HG03097 (cell line): ENCODE measurements around the gene GFRA1.
"Not testable (repeated sequence)": the region's sequence is repeated elsewhere in the genome, so short reads cannot be mapped to it uniquely, and the experiment has no call there.

Experiments used
- ATAC-seq: cut with Tn5 transposase; IDR thresholded peaks from one replicate; pipeline ENCODE4 v1.9.1; 2021; ENCODE audit not compliant: unreplicated experiment, low FRiP score

GFRA1 gene

DNA sequence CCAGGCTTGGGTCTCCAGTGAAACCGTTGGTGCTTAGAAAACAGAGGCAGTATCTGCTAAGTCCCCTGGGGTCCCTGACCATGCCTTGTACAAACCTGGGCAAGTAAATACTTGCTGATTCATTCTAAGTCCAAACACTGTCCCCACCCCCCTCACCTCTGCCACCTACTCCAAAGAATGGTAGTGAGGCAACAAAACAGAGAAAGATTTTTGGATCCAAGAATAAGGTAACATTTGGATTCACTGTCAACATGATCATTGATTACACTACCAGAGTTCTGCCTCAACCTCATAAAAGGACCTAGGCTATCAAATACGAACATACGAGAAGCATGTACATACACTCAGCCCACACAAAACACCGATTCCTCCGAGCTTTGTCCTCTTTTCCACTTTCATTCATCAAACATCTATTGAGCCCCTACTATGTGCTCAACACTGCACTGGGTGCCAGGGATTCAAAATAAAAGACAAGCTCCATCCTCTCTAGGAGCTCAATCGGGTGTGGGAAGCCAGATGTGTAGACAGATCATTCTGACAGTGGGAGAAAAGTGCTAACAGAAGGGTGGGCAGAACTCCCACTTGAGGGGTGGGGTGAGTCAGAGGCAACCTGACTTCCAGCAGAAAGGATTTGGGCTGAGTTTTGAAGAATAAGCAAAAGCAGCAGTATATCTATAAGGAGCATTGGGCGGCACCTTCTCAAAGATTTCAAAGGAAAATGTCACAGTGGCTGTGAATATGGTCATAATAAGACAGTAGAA is 71.2 kb downstream of the GFRA1 start:
- ATAC-seq: no peak

DNA sequence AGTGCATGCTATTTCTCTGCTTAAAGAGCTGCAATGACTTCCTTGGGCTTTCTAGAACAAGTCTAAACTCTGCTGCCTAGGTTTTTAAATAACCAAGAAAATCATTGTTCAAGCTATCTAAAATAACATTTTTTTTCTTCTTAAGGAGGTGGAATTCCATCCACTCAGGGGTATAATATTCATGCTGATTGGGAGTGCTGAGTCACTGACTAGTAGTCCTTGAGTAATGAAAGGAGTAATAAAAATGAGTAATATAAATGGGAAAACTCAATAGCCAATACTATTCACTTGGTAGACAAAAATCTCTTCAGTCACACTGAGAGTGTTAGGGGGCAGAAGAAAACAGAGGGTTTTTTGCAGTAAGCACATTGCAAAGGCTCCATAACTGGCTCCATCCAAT is 72.0 kb downstream of the GFRA1 start:
- no peak for ATAC-seq

DNA sequence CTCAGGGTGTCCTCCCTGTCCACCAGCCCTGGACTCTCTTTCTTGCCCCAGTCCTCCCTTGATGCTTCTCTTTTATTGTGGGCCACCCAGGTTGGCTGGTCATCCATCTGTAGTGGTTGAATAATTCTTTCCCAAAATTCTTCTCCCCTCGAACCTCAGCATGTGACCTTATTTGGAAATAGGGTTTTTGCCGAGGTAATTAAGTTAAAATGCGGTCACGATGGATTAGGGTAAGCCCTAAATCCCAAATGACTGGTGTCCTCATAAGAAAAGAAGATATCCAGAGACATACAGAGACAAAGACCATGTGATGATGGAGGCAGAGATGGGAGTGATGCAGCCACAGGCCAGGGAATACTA is 74.3 kb downstream of the GFRA1 start:
- ATAC-seq: no peak

DNA sequence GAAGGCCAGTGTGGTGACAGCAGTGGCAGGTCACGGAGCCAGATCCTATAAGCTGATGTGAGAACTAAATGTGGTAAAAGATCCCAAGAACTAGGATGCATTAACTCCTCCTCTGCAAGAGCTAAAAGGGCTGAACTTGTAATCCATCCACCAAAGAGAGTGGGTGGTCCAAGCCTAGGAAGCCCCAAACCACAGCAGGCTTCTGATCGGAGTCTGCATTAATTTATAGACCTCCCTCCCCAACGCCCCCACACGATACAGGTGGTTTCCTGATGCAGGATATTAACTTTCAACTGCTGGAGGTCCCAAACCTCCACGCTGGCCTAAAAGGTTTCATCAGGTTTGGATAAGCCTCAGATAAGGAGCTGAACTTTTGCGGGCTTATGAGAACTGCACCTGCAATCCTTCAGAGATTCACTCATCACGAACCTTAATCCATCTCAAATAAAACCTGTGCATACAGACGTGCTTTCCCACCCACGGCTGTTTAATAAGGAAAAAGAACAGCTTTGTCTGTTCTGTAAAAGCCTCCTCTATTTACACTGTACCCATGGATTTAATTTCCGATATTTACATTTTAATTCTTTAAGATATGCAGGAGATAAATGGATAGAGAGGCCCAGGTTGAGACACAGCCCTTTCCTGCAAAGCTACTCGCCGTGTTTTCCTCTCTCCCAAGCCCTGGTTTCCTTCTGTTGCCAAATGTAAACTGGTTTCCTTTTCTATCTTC is 74.9 kb downstream of the GFRA1 start:
- no peak for ATAC-seq

DNA sequence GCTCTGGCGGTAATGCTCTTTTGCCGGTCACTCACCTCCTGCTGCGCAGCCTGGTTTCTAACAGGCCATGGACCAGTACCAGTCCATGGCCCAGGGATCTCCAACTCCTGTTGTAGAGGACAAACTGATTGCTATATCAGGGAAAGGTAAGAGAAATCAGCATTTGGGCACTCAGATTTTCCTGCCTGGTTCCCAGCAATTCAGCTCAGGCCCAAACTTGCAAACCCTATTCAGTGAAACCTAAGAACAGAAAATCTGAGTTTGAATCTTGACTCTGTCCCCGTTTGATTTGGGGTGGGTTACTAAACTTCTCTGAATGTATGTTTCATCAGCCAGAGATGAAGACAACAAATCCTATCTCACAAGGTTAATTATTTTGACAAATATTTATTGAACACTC is 77.4 kb downstream of the GFRA1 start:
- no peak for ATAC-seq

DNA sequence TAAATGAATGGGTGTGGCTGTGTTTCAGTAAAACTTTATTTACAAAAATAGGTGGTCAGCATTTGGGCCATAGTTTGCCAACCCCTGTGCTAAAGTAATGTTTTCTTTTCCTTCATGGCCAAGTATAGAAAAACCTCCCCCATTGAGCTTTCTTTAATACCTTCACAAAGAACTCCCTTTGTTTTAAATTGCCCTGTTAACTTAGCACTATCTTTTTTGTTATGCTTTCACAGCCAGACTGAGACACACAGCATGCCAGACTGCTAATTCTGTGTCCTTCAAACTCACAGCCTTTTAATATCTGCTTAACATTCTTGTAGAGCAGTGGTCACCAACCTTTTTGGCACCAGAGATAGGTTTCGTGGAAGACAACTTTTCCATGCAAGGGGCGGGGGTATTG is 78.0 kb downstream of the GFRA1 start:
- no peak for ATAC-seq

DNA sequence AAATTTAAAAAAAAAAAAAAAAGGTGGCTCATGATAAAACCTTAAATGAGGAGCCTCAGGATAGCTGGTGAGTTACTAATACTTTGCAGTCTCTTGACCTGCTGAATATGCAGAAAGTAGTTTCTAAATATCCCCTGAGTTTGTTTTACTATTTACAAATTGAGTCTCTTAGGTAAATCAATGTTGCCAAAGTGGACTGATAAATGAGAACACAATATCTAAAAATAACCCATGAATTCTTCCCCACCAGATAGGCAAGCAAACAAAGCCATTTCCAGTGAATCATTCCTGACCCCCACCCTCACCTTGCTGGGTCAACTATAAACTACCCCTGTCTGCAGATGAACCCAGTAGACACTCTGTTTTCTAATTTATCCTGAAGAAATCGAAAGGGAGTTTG is 78.9 kb downstream of the GFRA1 start:
- ATAC-seq: no peak

DNA sequence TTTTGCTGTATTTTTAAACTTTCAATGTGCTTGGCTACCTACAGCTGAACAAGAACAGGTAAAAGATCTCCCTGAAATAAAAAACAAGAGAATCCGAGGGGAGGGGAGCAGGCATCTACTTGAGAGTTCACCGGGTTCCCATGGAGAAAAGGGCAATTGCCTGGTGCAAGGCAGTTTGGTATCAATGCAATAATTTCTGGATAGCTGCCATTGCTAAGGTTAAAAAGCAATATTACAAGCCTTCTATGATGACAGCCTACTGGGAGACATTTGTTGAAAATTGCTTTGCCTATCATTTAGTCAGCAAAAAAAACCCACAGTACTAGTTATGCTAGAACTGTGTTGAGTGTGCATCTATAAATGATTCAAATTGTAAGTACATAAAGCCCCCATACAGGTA is 82.1 kb downstream of the GFRA1 start:
- ATAC-seq: no peak

DNA sequence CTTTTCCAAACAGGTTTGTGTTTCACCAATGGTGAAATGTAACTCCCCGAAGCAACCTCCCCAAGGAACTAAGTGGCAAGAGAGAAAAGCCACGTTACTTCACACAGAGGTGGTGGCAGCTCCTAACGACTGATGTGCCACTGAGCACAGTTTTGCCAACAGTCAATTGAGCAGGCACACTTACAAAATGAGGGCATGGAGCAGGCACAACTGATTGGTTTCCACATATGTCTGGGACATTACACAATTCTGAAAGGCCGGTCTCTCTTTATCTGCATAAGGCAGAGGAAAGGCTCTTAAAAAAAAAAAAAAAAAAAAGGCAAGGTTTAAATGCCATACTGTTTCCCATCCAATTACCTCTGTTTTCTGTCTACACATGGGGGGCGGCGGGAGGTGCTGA is 86.7 kb downstream of the GFRA1 start:
- no peak for ATAC-seq

DNA sequence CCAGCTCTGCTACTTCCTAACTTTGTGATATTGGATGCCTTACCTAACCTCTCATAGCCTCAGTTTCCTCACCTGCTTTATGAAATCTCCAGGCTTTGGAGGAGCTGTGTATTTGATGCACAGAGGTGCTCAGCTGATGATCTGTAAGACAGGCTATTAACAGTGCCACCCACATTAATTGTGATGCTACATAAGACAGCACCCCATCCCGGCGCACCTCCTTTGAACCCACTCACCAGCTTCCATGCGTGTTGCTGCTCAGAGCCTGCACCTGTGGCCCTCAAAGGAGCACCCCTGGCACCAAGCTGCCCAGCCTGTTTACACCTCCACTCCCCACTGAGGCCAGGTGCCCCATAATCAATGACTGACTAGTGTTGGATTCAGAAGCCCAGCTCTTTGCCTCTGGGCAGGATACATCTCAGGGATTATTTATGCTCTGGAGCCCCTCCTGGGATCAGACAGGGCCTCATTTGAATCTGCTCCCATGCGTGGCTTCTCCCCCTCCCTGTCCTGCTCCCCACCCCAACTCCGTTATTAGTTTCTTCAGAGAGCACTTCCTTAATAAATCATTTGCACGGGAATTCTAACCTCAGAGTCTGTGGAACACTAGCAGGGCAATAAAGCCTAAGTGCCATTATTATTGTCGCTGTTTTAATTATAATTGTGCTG is 87.7 kb downstream of the GFRA1 start:
- ATAC-seq: no peak

DNA sequence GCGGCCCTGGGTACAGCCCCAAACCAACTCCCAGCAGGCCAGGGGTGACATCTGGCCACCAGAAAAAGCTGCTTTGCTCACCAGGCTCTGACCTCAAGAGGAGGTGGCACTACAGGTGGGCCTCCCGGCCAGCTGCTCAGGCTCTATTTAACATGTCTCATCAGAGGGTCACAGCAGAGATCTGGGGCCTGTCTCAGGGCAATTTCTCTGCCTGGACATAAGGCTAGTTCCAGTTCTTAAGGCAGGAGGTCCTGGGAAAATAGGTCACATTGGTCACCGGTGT is 88.6 kb downstream of the GFRA1 start:
- ATAC-seq: no peak

DNA sequence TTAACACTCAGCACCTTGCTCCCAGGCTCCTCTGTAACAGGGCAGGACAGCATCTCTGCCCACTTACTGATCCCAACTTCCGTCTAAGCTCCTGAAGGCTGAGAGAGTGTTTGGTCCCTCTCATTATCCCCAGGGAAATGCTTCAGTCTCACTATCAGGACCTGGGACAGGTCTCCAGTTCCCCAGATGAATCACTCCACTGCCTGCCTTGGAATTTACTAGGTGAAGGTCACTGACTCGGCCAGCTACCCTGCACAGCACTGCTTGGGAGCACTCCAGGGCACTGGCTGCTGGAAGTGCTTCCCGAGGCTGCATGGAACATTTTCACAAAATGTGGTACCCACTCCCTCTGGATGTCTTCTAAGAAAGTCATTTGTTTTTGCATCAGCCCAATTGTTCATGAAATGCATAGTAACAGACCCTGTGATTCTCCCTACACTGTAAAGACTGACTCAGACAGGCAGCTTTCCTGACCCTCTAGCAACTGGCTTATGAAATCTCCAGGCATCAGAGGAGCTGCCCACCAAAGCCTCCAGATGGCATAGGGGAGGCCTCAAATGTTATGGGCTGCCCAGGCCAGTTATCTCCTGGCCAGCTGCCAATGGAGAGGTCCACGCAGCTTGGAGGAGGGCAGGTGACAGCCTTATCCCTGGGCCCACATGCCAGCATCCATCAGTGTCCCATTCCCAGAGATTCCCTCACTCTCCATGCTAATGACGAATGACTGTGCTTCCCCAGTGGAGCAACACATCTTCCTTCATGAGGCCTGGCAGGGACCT is 89.1 kb downstream of the GFRA1 start:
- no peak for ATAC-seq

DNA sequence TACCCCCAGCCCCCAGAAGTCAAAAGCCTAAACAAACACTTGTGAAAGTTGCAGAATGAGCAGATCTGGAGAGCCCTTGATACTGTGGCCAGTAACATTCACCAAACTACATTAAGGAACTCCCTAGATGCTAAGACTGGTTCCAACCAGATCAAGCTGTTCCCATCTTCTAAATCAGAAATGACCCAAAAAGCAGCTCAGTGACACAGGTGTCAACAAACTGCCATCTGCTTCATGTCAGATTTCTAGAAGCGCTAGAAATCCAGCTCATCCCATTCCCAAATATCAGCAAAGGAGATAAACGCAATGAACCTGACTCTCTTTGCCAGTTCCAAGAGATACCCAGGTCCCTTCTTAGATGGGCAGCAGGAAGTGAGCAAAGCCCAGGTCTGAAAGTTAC is 90.6 kb downstream of the GFRA1 start:
- no peak for ATAC-seq

DNA sequence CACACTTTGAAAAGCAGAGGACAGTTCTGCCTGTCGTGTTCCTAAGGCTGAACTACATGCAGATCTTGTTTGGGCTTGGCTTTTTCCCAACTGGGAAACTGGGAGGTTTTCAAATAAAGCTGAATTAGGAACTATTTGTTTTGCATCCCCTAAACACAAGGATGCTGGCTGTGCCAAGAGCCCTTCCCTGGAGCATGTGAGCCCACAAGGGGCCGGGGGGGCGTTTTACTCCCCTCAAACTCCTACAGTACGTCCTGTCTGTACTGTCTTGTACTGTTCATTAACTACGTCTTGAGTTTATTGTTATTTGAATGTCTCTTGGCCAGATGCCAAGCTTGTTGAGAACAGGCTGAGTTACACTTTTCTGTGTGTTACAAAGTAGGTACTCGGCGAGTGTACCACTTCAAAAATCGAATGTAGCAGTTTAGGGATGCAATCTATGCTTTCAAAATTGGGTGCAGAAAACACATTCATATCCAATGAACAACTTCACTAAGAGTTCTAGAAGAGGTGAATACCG is 94.9 kb downstream of the GFRA1 start:
- ATAC-seq: no peak

DNA sequence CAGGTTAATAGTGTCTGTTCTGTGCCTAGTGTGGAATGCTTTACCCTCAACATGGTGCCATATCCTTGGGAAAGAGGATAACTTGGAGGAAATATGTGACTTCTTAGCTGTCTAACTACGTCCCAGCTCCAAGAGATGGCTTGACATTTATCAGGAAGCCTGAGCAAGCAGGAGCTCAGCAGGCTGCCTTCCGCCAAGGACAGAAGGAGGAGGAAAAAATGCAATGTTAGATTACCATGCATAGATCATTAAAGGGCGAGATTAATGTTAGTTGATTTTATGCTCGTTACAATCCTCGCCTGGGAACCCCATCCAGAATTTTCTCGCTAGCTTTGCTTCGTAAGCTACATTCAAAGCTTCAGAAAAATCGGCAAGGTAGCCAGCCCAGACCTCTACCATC is 97.8 kb downstream of the GFRA1 start:
- ATAC-seq: no peak

DNA sequence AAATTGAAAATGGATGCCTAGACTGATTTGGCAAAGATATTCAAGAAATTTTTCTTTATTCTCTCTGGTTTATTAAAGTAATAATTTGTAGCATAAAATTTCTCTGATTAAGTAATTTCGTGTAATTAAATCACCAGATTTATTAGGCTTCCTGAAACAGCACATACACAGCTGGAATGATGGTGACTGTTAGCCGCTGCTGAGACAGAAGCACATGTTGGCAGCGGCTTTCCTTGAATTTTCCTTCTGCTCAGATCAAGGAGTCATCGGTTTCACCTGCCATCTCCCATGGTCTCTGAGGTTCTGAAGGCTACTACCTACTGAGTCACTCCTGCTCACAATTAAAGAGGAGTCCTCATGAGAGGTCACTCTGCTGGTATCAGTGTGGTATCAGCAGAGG is 101.5 kb downstream of the GFRA1 start:
- ATAC-seq: no peak

DNA sequence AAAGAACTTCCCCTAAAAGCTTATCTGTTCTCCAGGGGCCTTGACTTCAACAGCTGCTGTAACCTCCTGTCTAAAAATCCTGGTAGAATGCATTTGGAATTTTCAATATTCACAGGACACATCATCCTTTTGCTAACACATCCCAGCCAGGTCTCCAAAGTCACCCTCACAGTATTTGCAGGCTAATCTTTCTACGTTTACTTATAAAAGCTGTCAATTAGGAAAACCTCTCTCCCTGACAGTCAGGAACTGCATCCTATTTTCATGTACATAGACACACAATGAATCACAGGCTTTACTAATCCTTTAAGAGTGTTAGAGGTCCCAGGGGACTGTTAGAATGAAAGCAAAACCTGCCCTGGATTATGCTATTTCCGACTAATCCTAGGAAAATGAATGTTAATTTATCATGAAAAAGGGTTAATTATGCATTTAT is 102.2 kb downstream of the GFRA1 start:
- ATAC-seq: no peak

DNA sequence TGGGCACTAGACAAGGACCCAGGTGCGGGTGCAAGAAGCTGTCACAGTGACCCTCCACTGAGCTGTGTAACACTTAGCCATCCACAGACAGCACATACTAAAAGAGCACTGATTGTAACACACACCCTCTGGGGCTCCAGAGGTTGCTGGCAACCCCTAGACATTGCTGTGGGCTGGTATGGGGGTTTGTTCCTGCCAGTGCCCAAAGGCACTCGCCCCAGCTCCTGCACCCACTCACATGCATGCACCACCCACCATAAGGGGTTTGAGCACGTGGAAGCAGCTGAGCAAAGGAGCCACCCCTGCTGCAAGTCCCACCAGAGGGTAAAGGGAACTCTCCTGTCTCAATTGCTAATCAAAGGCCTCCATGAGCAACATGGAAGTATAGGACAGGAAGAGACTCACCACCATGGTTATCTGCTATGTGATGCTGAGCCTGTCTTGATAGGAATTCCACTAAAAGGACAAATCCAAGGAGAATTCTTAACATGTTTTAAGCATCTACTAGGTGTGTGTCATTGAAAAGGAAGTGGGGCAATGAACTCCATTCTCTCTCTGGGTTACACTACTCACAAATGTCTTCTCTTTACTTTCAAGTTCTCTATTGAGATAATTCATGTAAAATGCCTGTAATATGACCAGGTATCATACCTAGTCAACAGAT is 103.1 kb downstream of the GFRA1 start:
- no peak for ATAC-seq

DNA sequence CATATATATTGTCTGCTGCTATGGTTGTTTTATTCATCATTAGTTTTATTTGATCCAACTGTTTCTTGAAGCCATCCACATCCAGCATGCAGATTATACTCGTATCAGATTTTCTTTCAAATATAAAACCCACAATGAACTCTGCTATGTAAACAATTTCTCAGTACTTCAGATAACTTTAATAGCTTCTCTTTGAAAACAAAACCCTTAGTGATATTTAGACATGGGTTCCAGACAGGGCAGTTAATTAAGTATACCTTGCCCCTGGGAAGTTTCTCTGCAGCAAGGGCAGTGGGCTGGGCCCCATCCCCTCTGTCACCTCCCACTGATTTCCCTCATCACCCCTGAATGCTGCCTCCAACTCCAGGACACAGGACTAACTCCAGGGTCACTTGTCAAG is 104.3 kb downstream of the GFRA1 start:
- ATAC-seq: no peak

DNA sequence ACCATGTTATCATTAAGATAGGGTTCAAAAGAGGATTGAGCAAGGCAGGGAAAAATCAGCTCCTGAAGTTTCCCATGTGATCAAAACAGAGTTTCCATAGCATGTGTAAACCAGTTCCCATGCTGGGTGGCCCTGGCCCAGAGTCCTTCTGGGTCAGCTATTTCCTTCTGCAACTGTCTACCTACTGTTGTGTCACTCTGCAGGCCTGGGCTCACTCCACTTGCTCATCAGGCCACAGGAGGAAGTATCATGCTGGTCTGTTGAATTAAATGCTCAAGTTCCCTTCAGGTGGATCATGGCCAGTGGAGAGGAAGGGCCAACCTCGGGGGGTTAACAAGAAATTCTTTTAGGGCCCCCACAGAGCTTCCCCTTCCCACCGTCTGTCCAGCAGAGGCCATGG is 104.7 kb downstream of the GFRA1 start:
- ATAC-seq: no peak

DNA sequence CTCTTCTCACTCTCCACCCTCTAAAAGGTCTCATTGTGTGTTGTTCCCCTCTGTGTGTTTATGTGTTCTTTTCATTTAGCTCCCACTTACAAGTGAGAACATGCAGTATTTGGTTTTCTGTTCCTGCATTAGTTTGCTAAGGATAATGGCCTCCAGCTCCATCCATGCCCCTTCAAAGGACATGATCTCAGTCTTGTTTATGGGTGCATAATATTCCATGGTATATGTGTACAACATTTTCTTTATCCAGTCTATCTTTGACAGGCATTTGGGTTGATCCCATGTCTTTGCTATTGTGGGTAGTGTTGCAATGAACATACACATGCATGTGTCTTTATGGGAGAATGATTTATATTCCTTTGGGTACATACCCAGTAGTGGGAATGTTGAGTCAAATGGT is 107.1 kb downstream of the GFRA1 start:
- ATAC-seq: not testable (repeated sequence)
